Glomerular visceral epithelial cell (primary cell): ENCODE data around the gene FAM181A.

Experiments
- DNase-seq: peaks from one replicate; pipeline ENCODE4 v3.0.0-alpha.2; 2016; ENCODE audit errors: extremely low spot score

The FAM181A gene

GRCh38 chr14:93926873-93927799, at the start of gene FAM181A:
TSS of gene FAM181A (plus strand) at chr14:93927344. CDS start at chr14:93928286, 942 bp downstream.
- no peak for DNase-seq

- DNase-seq, result no peak
Measured at GRCh38 chr14:93878212-93878611, 48.9 kb upstream of the FAM181A start.

GRCh38 chr14:93878871-93879270, 48.3 kb upstream of the FAM181A start:
- DNase-seq, result no peak

GRCh38 chr14:93879362-93879983, 47.7 kb upstream of the FAM181A start:
- no peak for DNase-seq

DNA sequence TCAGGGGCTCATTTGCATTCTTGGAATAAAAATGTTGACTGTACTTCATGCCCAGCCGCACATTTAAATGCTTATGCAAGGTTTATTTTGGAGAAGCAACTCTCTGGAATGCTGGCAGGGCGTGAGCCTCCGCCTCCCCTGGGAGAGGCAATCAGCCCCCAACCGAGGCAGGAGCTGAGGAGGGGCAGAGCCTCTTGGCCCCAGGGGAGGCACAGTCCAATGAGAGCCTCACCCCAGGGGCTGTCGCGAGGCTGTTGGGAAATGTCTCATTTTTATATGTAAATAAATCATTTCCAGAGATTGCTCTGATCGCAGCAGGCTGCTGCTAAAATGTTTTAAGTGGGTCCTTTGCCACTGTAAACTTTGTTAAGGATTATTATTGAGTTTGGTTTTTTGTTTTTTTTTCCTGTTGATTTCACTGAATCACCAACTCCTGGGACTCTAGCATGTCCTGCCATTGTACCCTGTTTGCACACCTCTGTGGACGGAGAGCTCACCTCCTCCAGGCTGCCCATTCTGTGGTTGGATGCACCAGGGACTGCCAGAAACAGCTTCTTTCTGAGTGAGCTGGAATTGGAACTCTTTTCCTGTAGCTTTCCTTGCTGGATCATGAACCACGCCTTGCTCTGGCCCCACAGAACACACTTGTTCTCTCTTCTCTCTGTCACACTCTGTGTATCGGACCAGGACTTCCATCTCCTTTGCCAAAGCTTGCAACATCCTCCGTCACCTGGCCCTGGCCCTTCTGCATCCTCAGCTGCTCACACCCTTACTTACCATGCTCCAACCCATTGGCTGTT, 46.9 kb upstream of the FAM181A start:
- DNase-seq, result no peak

DNA sequence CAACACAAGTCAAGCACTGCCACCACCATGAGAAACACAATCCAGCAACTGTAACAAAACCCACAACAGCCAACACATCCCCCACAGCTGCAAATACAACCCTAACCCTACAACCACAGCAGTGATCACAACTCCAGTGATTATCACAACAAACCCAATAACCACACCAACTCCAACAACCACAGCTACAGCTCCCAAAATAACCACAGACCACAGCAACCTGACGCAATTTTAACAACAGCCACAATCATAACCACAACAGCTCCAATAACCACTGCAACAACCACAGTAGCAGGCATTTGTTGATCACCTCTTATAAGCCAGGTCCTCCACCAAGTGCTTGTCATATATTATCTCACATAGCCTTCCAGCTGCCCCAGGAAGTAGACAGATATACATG, 42.2 kb upstream of the FAM181A start:
- DNase-seq, result no peak

GRCh38 chr14:93888995-93889394, 38.1 kb upstream of the FAM181A start:
- DNase-seq, result no peak

DNA sequence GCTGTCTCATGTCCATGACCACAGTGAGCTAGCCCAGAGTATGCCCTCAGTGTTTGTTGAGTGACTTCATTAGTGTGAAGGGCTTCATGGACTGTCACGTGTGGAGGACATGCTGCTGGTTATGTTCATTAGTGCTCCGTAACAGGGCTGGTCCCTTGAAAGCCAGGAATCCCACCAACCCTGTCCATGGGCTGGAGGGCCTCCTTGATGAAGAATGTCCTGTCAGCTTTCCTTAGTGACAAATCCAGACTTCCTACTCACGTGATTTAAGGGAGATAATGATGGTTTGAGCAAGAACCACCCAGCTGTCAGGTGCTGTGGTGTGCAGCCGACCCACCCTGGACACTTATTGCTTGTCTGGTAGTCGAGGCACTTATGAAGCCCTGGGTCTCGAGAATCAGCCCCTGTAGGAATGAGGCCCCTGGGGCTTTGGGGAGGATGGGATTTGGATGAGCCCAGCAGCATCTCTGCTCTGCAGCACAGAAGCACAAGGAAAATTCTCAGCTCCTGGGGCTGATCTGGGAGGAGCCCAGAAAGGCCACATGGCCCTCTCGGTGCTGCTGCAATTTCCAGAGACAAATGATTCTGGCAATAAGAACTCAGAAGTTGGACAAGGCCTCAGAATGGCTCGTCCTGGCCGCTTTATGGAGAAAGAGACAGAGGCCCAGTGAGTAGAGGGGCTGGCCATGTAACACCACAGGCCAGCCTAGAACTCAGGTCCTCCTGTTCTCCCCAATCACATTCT, 37.2 kb upstream of the FAM181A start:
- DNase-seq, result no peak

DNA sequence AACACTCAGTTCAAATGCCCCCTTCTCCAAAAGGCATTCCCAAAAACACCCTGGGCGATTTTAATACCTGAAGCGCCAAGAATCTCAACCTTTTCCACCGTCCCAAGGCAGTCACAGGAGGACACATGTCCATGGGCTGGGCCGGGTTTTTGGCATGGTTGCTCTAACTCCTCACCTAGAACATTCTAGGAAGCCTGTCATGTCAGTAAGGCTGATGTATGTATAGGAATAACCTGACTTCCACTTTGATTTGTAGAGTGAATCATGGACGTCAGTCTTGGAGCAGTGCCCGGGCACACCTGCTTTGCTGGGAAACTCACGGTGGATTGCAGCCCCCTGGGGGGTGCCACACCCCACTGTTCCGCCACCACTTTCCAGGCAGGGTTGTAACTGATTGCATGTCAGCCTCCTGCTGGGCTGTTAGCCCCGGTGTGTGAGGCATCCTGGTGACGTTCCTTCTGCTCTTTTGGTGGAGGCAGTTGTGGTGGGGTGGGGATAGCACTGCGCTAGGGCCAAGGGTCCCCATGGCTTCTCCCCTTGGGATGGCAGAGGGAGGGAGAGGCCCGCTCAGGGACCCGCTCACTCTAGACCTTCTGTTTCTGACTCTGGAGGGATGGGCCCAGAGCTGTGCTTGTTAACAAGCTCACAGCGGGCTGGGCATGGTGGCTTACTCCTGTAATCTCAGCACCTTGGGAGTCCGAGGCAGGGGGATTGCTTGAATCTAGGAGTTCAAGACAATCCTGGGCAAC, 35.2 kb upstream of the FAM181A start:
- DNase-seq, result no peak

DNA sequence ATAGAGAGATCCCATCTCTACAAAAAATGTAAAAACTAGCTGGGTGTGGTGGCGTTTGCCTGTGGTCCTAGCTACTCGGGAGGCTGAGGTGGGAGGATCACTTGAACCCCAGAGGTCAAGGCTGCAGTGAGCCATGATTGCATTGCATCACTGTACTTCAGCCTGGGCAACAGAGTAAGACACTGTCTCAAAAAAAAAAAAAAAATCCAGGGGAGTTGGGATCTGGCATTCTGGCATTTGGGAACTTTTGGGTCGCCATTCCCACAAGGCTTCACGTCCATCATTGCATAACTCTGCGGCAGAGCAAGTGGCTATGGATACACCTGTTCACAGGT, 34.7 kb upstream of the FAM181A start:
- DNase-seq, result no peak

DNA sequence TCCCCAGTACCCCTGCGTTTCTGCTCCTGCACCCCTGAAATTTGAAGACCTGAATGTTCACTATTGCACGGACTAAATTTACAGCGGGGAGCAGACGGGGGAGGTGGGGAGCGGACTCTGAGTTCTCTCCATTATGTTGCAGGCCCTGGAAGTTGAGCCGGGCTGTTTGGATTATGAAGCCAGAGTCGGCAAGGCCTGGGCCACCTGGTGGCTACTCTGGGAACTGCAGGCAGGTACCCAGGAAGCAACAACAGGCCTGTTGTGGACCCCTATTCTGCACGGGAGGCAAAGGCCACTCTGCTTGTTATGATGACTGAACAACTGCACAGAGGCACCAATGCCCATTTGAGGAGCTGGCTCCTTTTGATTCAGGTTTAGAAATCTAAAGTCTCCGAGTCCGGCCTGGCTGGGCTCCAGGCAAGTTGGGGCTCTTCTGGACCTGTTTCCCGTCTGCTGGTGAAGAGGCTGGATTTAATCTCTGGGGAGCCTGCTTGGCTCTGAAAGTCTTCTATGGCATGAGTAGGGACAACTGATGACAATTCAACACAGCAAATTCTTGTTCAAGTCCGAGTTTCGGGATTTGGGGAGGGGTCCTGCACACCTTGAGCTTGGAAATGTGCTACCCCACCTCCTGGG, 34.1 kb upstream of the FAM181A start:
- peak; percentile 53 for DNase-seq

GRCh38 chr14:93893661-93894261, 33.4 kb upstream of the FAM181A start:
- no peak for DNase-seq

GRCh38 chr14:93895023-93895604, 32.0 kb upstream of the FAM181A start:
- DNase-seq, result no peak

GRCh38 chr14:93897476-93897845, 29.7 kb upstream of the FAM181A start:
- no peak for DNase-seq

DNA sequence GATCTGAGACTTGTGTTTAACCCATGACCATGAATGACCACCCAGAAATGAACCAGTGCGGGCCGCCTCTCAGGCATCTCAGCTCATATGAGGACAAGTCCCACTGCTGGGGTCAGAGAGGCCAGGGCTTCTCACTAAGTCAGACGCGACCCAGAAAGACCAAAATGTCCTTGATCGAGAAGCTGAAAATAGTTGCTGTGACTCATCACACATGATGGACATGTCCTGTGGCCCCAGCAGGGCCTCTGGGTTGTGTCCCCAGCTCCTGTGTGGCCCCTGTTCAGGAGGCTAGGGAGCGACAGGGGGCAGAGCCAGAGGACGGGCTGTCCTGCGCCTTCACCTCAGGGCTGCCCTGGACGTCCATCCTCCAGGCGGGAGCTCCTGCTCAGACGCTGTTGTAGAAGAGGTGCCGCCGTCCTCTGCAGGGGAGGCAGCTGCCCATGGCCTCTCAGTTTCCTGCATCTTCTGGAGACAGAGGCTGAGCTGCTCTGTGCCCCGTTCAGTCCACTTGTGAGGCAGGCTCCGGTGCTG, 29.0 kb upstream of the FAM181A start:
- no peak for DNase-seq

DNA sequence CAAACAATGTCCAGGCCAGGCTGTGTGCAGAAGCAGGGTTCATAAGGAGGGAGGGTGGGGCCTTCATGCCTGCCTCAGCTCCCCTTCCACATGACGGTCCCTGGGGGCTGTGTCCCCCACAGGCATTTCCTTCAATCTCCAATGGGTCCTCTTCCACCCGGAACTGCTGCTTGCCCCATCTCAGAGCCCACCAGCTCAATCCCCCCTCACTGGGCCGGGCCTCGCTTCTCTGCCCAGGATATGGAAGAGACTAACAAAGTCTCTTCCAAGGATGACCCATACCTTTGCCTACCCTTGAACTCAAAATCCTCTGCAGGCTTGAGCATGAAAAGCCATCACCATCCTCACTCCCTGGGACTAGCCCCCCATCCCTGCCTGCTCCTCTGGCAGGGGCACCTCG, 28.4 kb upstream of the FAM181A start:
- DNase-seq, result no peak

DNA sequence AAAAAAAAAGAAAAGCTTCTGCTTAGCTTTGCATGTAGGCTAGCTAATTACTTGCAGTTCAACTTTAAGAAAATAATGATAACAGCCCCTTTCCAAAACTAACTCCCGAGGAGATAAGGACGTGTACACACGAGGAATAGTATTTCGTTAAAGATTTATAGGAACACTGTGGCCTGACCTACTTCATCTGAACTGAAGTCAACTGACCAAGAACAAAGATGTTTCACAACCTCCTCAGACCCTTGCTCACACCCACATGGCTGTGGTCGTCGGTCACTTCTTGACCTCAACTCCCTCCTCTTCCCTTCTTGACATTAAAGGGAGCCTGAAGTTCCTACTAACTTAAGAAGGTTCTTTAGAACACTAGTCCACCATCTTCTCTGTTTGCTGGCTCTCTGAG, 25.3 kb upstream of the FAM181A start:
- no peak for DNase-seq

DNA sequence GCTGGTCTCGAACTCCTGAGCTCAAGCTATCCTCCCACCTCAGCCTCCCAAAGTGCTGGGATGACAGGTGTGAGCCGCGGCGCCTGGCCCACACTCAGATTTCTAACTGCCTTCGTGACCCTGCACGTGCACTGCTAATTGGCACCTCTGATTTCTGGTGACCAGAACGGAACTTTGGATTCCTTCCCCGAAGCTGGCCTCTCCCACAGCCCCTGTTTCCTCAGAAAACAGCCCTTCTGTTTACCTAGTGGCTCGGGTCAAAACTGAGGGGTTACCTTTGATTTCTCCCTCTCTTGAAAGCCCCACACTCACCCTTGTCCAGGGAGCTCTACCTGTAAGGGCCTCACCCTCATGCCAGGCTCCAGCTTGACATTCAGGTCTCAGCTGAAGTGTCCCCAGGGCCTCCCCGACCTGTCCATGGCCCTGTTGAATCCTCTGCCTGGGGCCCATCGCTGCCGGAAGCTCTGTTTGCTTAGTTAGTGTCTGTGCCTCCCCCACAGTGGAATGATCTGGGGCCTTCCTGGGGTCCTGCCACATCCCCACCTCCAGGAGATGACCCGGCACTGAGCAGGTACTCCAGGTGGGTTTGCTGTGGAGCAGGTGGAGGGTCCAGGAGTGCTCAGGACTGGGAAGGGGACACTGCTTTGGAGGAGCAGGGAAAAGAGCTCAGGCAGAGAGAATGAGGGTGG, 24.4 kb upstream of the FAM181A start:
- DNase-seq, result no peak
